Activated CD8-positive, alpha-beta memory T cell treated with anti-CD3 and anti-CD28 coated beads, Interleukin-2, amount 50 U/mL, for 24 hours (primary cell): Measurements from ENCODE around the gene NDUFB10.

Experiments
- DNase-seq: peaks from one replicate; pipeline ENCODE4 v3.0.0-alpha.2; 2020; ENCODE audit errors: extremely low read depth

Gene NDUFB10

DNA sequence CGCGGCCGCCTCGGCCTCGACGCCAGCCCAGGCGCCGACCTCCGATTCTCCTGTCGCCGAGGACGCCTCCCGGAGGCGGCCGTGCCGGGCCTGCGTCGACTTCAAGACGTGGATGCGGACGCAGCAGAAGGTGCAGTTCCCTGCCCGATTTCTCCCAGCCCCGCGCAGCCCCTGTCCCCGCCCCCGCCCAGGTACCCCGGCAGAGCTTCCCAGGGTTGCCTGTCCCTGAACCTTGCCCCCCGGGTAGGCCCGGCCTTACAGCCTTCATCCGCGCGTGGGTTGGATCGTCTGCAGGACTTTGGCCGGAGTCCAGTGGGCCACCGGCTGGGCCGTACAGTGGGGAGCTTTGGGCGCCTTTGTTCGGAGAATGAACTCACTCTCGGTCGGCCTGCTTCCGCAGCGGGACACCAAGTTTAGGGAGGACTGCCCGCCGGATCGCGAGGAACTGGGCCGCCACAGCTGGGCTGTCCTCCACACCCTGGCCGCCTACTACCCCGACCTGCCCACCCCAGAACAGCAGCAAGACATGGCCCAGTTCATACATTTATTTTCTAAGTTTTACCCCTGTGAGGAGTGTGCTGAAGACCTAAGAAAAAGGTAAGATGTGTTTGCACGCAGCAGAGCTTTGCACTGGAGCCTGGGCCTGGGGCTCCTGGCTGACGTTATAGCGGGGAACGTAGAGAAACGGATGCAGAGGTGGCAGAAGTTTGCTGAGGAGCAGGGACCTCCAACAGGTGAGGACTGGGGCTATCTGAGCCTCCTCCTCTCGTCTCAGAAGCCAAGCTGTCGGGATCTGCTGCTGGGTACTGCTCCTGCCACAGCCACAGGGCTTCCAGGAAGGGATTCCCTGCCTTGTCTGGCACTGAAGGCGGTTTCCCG, 25.2 kb downstream of the NDUFB10 start:
- no peak for DNase-seq

GRCh38 chr16:1985466-1986150, 26.3 kb downstream of the NDUFB10 start:
- no peak for DNase-seq

DNA sequence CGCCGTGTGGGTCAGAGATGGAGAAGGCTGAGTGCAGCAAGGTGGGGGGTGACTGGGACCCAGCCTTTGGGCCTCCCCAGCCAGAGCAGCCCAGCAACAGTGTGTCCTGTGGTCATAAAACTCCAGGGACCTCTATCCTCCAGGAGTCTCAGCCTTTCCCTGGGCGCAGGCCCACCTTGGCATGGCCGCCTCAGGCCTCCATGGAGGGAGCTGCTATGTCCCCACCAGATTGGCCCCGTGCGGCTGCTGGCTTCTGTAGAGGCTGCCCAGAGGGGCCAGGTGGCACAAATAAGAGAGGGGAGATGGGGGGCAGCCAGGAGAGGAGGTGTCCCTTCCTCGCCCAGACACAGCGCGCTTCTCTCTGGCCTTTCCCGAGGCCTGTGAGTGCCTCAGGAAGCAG, 27.9 kb downstream of the NDUFB10 start:
- no peak for DNase-seq

GRCh38 chr16:1989209-1990100, 30.1 kb downstream of the NDUFB10 start, which contains the start of gene SYNGR3:
Gene SYNGR3, plus strand, starts transcription at chr16:1989970. Its CDS starts 133 bp downstream, at chr16:1990103.
- DNase-seq, result no peak

DNA sequence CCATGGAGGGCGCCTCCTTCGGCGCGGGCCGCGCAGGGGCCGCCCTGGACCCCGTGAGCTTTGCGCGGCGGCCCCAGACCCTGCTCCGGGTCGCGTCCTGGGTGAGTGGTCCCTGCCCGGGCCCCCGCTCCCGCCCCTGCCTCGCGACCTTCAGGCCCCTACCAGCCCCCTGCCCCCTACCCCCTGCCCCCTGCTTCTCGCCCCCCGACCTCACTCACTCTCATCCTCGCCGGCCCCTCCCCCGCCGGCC, 30.7 kb downstream of the NDUFB10 start:
- DNase-seq, result no peak

GRCh38 chr16:1990351-1991134, 31.2 kb downstream of the NDUFB10 start:
- DNase-seq, result no peak

- DNase-seq, result no peak
These were observed 31.8 kb downstream of the NDUFB10 start for GRCh38 chr16:1991135-1991551.

DNA sequence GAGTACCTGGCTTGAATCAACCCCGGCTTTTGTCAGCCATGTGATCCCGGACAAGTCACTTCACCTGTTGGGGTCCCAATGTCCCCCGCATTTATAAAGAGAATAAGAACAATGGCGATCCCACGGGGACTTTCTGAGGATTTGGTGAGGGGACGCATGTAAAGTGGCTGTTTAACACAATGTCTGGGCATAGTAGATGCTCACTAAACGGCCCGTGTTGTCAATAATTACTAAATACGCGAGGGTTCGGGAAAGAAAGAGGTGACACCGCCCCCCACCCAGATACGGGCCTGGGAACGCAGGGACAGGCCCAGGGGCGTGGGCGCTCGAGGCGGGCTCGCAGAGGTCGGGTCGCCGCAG, 32.2 kb downstream of the NDUFB10 start:
- no peak for DNase-seq

- DNase-seq, result peak; percentile 91
These were observed 32.8 kb downstream of the NDUFB10 start for GRCh38 chr16:1991948-1992703.

- DNase-seq, result no peak
These were observed 33.5 kb downstream of the NDUFB10 start for GRCh38 chr16:1992704-1993317.

GRCh38 chr16:1993731-1994131, 34.4 kb downstream of the NDUFB10 start:
- no peak for DNase-seq

- no peak for DNase-seq
These were observed 38.4 kb downstream of the NDUFB10 start for GRCh38 chr16:1997494-1998359.

DNA sequence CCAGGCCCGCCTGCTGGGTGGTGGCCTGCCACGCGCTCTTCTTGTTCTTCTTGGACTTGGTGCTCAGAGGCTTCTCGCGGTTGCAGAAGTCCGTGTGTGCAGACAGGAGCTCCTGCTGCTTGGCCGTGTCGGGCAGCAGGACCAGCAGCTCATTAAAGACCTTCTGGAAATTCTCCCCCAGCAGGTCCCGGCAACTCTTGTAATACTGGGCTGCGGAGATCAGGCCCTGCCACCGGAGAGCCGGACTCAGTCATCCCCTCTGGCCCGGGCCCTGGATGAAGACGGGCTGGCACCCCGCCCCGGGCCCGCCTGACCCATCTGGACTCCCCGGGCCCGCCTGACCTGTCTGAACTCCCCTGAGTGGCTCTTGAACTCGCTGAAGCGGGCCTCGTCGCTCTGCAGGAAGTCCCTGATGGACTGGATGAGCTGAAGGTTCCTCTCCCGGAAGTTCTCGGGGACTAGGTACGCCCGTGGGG, 39.1 kb downstream of the NDUFB10 start:
- no peak for DNase-seq

GRCh38 chr16:1998852-1999801, 39.8 kb downstream of the NDUFB10 start:
- no peak for DNase-seq

GRCh38 chr16:1999866-2000514, 40.7 kb downstream of the NDUFB10 start:
- no peak for DNase-seq

- DNase-seq, result no peak
These were observed 41.7 kb downstream of the NDUFB10 start for GRCh38 chr16:2001035-2001434.
